WTC11 (cell line): ENCODE data around the gene ATP1A4.

Experiments used
- AR ChIP-seq: fragments of 250-450 bp; sonication (Bioruptor Pico); IDR thresholded peaks from 2 replicates; pipeline ENCODE4 v1.9.0; 2021; ENCODE audit warnings: mild to moderate bottlenecking
- ATF3 ChIP-seq: sonication (generic); formaldehyde crosslinking; conservative IDR thresholded peaks from 2 replicates; pipeline ENCODE4 v1.8.1; 2022; ENCODE audit warnings: mild to moderate bottlenecking, missing genetic modification reagents
- CTCF ChIP-seq: fragments of 200-600 bp; IDR thresholded peaks from 2 replicates; pipeline ENCODE4 v1.8.0; 2022; ENCODE audit warnings: antibody characterized with exemption
- ELF4 ChIP-seq: sonication (generic); formaldehyde crosslinking; IDR thresholded peaks from 2 replicates; pipeline ENCODE4 v1.8.1; 2022; ENCODE audit warnings: low read depth, mild to moderate bottlenecking, moderate library complexity, missing genetic modification reagents
- ESRRA ChIP-seq: sonication (generic); formaldehyde crosslinking; IDR thresholded peaks from 2 replicates; pipeline ENCODE4 v1.8.1; 2022; ENCODE audit warnings: mild to moderate bottlenecking, missing genetic modification reagents, borderline replicate concordance
- ETV6 ChIP-seq: sonication (generic); formaldehyde crosslinking; IDR thresholded peaks from 2 replicates; pipeline ENCODE4 v1.8.1; 2022; ENCODE audit warnings: mild to moderate bottlenecking, missing genetic modification reagents
- FOXJ3 ChIP-seq: sonication (generic); formaldehyde crosslinking; IDR thresholded peaks from 2 replicates; pipeline ENCODE4 v1.9.0; 2021; ENCODE audit warnings: missing genetic modification reagents, mild to moderate bottlenecking, borderline replicate concordance
- HMGXB4 ChIP-seq: sonication (generic); formaldehyde crosslinking; IDR thresholded peaks from 2 replicates; pipeline ENCODE4 v1.8.1; 2023; ENCODE audit warnings: mild to moderate bottlenecking, moderate library complexity, missing genetic modification reagents
- JUN ChIP-seq: sonication (generic); formaldehyde crosslinking; IDR thresholded peaks from 2 replicates; pipeline ENCODE4 v1.8.0; 2023; ENCODE audit warnings: mild to moderate bottlenecking, missing genetic modification reagents
- TEAD1 ChIP-seq: sonication (generic); formaldehyde crosslinking; IDR thresholded peaks from 2 replicates; pipeline ENCODE4 v1.8.0; 2022; ENCODE audit warnings: mild to moderate bottlenecking, missing genetic modification reagents
- ZNF121 ChIP-seq: sonication (generic); formaldehyde crosslinking; IDR thresholded peaks from 2 replicates; pipeline ENCODE4 v1.8.0; 2023; ENCODE audit warnings: missing genetic modification reagents
- ZNF416 ChIP-seq: fragments of 250-450 bp; sonication (Bioruptor Pico); IDR thresholded peaks from 2 replicates; pipeline ENCODE4 v1.9.0; 2021; ENCODE audit warnings: mild to moderate bottlenecking, inconsistent platforms

- TF ChIP-seq CTCF (no peak), HMGXB4 (CRISPR knock-in tag) (no peak), AR (CRISPR knock-in tag) (no peak), ATF3 (CRISPR knock-in tag) (no peak), ESRRA (CRISPR knock-in tag) (no peak), ELF4 (no peak), TEAD1 (CRISPR knock-in tag) (no peak), ZNF416 (CRISPR knock-in tag) (no peak), FOXJ3 (CRISPR knock-in tag) (no peak), ETV6 (CRISPR knock-in tag) (no peak), JUN (no peak), ZNF121 (no peak)
Observed at GRCh38 chr1:160214481-160215140, 63.2 kb downstream of the ATP1A4 start.
